ENCODE data around the gene DPYSL3.
A peak's percentile ranks its signal among the peaks of the same experiment; 100 is the strongest.

Gene DPYSL3

GRCh38 chr5:147512659-147513379 lies 3.0 kb upstream of the DPYSL3 start:
- DNase-seq (ENCODE audit: low spot score): no peak

DNA sequence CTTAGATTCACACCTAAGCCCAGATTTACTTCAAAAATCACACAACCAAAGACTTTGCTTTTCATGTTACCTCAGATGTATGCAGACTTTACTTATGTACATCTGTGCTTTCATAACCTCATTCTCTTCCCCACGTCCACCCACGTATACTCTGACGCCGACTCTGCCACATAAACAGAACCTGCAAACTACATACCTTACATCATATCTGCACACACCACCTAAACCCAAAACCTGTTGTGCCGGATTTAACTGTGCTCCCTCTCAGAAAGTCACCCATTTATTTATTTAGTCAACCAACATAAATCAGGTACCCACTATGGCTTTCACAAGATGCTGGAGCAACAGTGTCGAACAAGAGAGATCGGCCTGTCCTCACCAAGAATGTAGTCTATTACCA lies 1.0 kb upstream of the DPYSL3 start:
- no peak for DNase-seq (ENCODE audit: low spot score)

GRCh38 chr5:147509041-147509709 lies 693 bp downstream of the DPYSL3 start:
- DNase-seq (ENCODE audit: low spot score): peak; percentile 23

DNA sequence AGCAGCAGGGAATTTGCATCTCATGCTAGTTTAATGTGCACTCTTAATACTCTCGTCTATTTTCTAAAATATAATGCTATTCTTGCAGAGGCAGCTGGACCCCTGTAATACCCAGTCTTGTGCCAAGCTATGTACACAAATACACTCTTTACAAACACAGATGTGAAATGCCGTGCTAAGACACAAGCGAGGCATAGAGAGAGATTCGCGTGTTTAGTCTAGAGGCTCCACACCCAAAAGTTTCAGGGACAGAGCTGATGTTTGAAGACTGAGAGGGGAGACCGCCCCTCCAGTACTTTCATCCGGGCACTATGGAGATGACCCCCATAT lies 1.2 kb downstream of the DPYSL3 start:
- no peak for DNase-seq (ENCODE audit: low spot score)

DNA sequence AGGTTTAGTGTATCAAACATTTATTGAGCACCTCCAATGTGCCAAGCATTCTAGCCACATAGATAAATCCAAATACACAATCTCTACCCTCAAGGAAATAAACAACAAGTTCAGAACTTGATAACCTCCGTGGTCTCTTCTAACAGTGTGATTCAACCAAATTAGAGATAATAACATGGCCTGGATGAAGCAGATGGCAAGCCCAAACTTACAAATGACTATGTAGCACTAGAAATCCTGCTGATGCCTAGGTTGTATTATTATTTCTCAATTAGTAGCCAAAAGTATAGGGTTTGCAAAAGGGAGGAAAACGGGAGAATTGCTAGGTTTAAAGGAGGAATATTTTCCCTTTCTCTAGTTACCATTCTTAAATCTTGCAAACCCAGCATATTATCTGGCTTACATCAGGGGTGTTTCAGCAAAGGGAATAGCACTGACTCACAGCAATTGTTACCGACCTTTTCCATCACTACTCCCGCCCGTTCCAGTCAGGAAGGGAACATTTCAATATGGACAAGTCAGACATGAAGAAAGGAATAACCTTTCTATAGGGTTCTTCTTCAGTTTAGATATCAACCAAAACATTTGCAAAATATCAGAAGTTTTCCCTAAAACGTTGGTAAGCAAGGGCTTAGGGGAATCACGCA lies 2.3 kb downstream of the DPYSL3 start:
- DNase-seq (ENCODE audit: low spot score): no peak

DNA sequence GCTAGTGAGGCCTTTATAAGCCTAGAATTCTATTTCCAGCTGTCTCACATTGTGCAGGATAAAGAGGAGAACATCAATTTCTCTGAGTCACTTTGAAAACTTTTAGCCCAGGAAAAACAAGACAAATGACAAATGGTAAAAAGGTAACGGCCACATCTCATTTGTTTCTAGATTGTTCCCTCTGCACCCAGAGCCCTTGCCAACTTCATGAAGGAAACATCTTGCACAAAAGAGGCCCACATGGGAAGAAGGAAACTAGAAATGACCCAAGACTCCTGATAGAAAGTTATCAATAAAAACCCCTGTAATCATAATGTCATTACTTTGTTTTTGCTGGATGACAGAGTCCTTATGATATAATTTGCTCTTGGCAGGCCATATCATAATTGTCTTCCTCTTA lies 5.3 kb downstream of the DPYSL3 start:
- DNase-seq (ENCODE audit: low spot score): no peak

DNA sequence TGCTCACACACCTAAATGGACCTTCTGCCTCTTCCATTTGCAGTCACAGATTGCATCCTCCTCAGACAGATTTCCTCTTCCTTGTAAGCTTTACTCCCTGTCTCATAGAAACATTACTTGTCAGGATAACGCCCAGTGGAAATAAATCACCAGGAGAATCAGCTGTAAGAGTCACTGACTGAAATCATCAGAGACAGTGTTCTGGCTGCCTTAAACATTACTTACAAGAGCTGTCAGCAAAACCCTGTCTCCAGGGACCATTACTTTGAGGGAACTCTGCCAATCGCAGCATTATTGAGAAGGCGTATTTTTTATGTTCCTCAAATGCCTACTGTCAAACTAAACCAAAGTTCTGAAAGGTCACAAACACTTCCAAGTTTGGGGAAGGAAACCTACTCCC lies 5.9 kb downstream of the DPYSL3 start:
- no peak for DNase-seq (ENCODE audit: low spot score)

DNA sequence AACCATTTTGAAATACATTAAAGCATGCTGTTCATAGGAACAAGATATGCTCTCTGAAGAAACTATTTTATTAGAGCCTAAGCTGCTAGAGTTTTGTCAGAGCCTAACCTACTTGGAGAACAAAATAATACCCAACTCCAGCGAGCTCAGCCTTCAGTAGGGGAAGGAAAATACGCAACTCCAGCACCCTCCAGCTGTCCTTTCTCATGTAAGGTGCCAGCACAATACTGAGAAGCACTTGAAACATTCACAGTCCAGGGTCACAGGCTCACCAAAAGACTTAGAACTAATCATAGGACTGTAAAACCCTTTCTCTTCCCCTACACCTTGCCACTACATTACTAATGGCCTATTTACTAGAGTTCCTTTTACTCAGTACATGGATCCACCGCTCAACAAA lies 18.9 kb downstream of the DPYSL3 start:
- peak; percentile 33 for DNase-seq (ENCODE audit: low spot score)

DNA sequence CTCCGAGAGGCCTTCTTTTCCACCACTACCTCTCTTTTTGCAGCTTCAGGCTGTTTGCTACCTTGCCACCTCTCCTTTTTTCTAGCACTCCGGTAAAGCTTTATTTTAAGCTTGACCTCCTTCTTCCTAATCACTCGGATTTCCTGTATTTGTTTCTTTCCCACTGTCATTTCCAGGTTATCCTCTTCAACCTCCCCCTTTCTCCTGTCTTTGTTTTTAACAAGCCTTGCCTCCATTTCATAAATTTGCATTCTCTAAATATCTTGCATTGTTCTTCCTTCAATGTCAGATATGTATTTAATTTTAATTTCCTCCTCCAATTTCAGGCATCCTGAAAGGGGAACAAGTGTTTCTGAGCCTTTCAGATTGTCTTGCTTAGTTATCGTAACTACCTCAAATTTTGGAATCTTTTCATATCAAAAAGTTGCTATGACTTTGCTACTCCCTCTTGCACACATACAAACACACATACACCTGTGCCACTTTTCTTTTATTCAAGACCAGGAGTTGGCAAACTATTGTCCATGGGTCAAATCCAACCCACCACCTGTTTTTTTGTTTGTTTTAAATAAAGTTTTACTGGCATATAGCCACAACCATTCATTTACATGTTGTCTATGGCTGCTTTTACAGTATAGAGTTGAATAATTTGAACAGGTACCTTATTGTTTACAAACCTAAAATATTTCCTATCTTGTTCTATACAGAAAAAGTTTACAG lies 22.7 kb downstream of the DPYSL3 start:
- DNase-seq (ENCODE audit: low spot score): peak; percentile 22

DNA sequence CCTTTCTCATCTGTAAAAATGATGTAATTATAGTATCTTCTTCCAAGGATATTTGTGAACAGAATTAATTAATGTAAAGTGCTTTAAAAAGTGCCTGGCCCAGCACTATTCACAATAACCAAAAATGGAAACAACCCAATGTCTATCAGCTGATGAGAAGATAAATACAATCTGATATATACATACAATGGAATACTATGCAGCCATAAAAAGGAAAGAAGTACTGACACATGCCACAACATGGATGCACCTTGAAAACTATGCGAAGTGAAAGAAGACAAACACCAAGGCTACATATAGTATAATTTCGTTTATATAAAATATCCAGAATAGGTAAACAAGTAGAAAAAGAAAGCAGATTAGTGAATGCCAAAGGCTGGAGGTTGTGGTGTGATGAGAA lies 24.1 kb downstream of the DPYSL3 start:
- DNase-seq (ENCODE audit: low spot score): no peak

DNA sequence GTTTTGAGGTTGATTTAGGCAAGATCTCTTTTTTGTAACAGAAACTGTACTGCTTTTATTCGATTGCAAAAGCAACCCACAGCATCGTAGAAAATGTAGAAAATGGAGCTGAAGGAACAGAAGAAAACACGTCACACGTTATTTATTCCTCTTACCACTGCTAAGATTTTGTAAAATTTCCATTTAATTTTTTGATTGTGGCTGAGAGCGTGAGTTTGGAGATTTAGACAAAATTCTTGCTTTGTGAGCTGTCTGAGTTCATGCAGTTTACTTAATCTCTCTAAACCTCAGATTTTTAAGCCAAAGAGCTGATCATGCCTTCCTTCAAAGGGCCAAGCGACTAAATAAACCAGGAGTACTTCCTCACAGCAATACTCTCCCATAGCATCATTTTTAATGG lies 24.8 kb downstream of the DPYSL3 start:
- no peak for DNase-seq (ENCODE audit: low spot score)

- no peak for DNase-seq (ENCODE audit: low spot score)
These were observed 25.2 kb downstream of the DPYSL3 start for GRCh38 chr5:147484708-147485020.

DNA sequence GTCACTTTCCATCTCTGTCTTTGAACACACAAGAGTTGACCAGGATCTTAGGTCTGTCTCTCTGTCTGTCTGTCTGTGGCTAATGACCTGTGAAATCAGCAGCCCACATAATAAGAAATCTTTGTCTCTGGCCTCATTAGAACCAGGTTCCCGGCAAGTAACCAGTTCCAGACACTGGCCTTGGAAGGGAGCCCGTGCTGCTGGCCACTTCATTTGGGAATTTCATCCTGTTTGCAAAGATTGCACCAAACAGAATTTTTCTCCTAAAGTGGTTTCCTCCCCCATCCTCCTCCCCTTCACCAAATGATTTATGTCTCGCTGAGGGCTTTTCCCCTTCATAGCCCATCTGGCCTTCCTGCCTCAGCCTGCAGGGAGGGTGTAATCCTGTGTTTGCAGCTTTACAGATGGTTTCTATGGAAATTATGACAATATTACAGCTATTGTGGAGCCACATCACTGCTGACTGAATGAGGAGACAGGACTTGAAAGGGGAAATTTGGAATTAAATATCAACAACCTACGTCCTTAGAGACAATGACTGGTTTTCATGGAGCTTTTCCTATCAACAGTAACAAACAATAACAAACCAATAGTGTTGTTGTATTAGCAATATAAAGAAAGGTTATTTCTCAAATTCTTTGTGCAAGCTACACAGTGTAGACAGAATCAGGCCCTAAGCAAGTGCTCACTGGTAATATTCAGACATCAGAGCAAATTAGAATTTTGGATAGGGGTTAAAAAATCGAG lies 25.7 kb downstream of the DPYSL3 start:
- no peak for DNase-seq (ENCODE audit: low spot score)

DNA sequence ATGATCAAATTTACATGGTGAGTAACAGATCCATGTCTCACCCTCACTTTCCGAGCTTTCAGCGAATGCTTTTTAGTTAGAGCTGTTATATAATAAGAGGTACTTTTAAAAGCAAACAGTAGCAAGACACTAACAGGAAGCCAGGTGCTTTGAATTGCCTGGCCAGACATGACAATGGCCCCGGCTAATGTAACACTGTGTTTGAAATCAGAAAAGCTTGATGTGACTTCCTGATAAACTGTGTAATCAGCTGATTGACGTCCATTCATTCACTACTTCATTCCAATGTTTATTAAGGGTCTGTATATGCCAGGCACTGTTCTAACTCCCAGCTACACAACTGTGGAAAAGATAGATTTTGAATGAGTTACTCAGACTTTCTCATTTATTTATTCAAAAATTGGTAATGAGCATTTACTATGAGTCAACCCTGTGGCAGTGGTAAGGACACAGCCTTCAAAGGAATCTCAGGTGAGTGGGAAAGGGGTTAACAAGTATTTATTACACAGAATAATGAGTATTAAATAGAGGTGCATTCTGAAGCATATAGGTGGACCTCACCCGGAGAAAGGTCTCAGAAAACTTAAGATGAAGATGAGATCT lies 26.6 kb downstream of the DPYSL3 start:
- DNase-seq (ENCODE audit: low spot score): no peak

DNA sequence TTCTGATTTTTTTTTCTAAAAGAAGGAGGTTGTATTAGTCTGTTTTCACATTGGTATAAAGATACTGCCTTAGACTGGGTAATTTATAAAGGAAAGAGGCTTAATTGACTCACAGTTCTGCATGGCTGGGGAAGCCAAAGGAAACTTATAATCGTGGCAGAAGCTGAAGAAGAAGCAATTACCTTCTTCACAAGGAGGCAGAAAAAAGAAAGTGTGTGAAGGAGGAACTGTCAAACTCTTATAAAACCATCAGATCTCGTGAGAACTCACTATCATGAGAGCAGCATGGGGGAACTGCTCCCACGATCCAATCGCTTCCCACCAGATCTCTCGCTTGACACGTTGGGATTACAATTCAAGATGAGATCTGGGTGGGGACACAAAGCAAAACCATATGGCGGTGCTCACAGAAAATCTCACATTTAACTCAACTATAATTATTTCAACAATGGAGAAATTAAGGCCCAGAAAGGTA lies 27.1 kb downstream of the DPYSL3 start:
- no peak for DNase-seq (ENCODE audit: low spot score)

DNA sequence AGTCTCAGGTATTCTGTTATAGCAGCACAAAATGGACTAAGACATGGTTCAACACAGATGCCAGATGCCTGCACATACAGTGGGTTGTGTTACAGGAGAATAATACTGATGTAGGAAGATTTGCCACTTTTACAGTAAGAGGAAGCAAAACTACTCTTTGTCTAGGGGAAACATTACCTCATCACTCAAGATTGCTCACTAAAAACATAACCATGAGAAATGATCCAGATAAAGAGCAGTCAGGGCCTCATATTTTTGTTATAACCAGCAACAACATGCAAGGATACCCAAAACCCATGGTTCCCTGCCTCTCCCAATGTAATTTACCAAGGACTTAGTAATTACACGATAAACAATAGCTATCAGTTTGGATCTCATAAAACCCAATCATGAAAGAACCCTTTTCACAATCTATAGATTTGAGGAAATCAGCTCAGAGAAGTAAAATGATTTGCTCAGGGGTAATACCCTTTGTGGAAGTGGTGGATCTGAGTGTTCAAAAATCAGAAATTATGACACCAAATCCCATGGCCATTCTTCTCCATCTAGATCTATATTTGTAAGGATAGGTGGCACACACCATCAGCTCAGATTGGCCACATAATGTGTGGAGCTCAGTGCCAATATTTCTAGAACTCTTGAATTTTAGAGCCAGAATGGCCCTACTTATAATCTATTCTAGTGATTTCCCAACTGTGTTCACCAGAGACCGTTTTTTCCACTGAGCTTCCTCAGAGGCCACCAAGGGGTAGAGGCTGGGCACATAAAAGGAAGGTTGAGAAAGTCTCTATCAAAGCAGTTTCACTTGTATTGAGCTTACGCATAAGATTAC lies 27.8 kb downstream of the DPYSL3 start:
- no peak for DNase-seq (ENCODE audit: low spot score)

DNA sequence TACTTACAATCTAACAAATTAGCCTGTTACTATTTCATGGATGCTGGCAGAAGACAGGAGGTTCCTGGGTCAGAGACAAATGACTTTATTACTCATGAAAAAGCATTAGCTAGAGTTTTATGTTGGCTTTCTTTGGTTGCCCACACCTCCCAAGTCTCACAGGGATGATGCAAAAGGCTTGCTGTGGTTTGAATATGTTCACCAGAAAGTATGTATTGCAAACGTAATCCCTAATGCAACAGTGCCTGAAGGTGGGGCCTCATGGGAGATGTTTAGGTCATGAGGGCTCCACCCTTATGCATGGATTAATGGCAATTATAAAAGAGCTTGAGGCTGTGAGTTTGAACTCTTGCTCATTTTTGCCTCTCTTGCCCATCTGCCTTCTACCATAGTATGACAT lies 28.5 kb downstream of the DPYSL3 start:
- DNase-seq (ENCODE audit: low spot score): no peak

DNA sequence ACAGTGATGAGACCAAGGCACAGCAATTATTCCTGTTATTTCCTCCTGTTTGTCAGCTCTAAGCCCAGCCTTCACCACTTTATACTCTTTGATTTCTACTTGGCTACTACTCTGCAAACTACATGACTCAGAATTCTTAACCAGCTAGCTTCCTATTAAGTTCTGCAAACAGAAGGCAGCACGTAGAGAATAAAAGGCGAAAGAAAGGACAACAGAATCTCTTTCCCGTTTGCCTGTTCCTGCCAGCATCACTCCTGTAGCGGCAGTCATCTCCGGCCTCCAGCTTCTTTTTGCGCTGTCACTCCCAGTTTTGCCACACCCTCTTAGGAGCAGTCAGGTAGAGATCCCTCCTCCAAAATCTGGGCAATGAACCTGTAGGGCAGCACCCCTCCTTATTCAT lies 29.9 kb downstream of the DPYSL3 start:
- no peak for DNase-seq (ENCODE audit: low spot score)

DNA sequence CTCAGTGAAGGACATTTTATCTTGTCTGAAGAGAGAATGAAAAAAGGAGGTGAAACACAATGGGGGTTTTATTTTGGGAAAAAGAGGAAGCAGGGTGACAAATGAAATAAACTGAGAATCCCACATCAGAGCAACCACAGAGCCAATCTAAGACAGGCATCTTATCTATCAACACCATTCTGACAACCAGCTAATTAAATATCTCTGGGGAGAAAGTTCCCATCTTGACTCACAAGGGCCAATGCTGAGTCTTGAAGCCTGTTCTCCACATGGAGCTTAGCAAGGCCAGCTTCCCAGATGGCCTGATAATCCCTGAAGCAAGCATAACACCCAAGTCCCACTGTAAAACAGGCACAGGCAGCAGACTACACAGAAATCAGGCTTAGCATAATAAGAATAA lies 30.4 kb downstream of the DPYSL3 start:
- DNase-seq (ENCODE audit: low spot score): no peak

DNA sequence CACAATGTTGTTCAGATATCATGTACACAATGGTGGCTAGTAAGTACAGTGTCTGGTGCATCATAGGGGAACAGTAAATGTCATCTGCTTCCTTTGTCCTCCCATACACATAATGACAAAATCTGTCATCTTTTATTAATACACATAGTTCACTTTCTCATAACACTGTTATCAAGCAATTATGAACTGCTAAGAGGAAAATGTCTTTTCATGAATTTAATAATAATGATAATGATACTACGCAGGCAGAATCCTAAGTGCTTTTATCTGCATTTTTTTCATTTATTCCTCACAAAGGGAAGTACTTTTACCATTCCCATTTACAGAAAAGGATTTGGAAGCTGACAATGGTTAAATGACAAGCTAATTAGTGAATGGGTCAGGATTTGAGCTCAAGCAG lies 35.7 kb downstream of the DPYSL3 start:
- no peak for DNase-seq (ENCODE audit: low spot score)
